GM19463 (cell line): Measurements from ENCODE around the gene CLEC4C.

Experiments
- ATAC-seq: cut with Tn5 transposase; IDR thresholded peaks from one replicate; pipeline ENCODE4 v1.9.1; 2021; ENCODE audit warnings: mild to moderate bottlenecking, moderate library complexity; ENCODE audit not compliant: unreplicated experiment

Gene CLEC4C

GRCh38 chr12:7729746-7730145, 17.4 kb downstream of the CLEC4C start:
- ATAC-seq = no peak

GRCh38 chr12:7723926-7724325, 23.2 kb downstream of the CLEC4C start:
- no peak for ATAC-seq

- ATAC-seq = no peak
These were observed 27.0 kb downstream of the CLEC4C start for GRCh38 chr12:7719946-7720730.

- ATAC-seq = no peak
These were observed 30.8 kb downstream of the CLEC4C start for GRCh38 chr12:7716381-7716780.

GRCh38 chr12:7712841-7713442, 34.2 kb downstream of the CLEC4C start:
- ATAC-seq = no peak

- ATAC-seq = no peak
These were observed 36.0 kb downstream of the CLEC4C start, which contains the start of gene DPPA3 for GRCh38 chr12:7711133-7711532. Gene DPPA3 (plus strand): TSS chr12:7711433. CDS start chr12:7711571, 138 bp downstream.

GRCh38 chr12:7709969-7710675, 37.1 kb downstream of the CLEC4C start:
- no peak for ATAC-seq

- ATAC-seq = no peak
These were observed 41.3 kb downstream of the CLEC4C start for GRCh38 chr12:7705846-7706245.

GRCh38 chr12:7695566-7696197, 51.5 kb downstream of the CLEC4C start, which contains the start of gene GDF3:
Gene GDF3 (minus strand): TSS chr12:7695775. CDS start chr12:7695728, 47 bp downstream.
- ATAC-seq = no peak

- ATAC-seq = no peak
These were observed 52.0 kb downstream of the CLEC4C start for GRCh38 chr12:7695237-7695560.

- no peak for ATAC-seq
These were observed 52.5 kb downstream of the CLEC4C start for GRCh38 chr12:7694556-7695236.

- ATAC-seq = no peak
These were observed 53.4 kb downstream of the CLEC4C start for GRCh38 chr12:7693793-7694192.

- ATAC-seq = no peak
These were observed 65.6 kb downstream of the CLEC4C start for GRCh38 chr12:7681535-7681934.
